HEK293 (cell line): Measurements from ENCODE around the gene SLAMF8.

Source experiments
- YY1 ChIP-seq: fragments of 450-650 bp; formaldehyde crosslinking; IDR thresholded peaks from 2 replicates; pipeline ENCODE4 v1.5.1; 2018; ENCODE audit warnings: missing biosample characterization, missing genetic modification characterization
- ZNF274 ChIP-seq, 2 experiments: fragments of 200-500 bp in 1 of 2; fragments of 450-650 bp in 1 of 2; sonication (Bioruptor generic) in 1 of 2; formaldehyde crosslinking in 1 of 2; IDR thresholded peaks; 2 replicates each; pipeline versions ENCODE4 v1.5.1 to v1.6.1; 2014 to 2016; ENCODE audit warnings: borderline replicate concordance in 1 of 2, inconsistent platforms in 1 of 2, low read length in 1 of 2, missing biosample characterization in 1 of 2, missing genetic modification characterization in 1 of 2
- ZNF768 ChIP-seq: fragments of 450-650 bp; formaldehyde crosslinking; IDR thresholded peaks from 2 replicates; pipeline ENCODE4 v1.5.1; 2018; ENCODE audit warnings: missing biosample characterization, mild to moderate bottlenecking, missing genetic modification characterization
- TF ChIP-seq, protein P1 (sequence below): fragments of 450-650 bp; formaldehyde crosslinking; IDR thresholded peaks from 2 replicates; pipeline ENCODE4 v1.5.1; 2016; ENCODE audit warnings: missing biosample characterization, missing genetic modification characterization
- TF ChIP-seq, protein P2 (sequence below): fragments of 450-650 bp; formaldehyde crosslinking; IDR thresholded peaks from 2 replicates; pipeline ENCODE4 v1.5.1; 2016; ENCODE audit warnings: missing biosample characterization, missing genetic modification characterization

DNA sequence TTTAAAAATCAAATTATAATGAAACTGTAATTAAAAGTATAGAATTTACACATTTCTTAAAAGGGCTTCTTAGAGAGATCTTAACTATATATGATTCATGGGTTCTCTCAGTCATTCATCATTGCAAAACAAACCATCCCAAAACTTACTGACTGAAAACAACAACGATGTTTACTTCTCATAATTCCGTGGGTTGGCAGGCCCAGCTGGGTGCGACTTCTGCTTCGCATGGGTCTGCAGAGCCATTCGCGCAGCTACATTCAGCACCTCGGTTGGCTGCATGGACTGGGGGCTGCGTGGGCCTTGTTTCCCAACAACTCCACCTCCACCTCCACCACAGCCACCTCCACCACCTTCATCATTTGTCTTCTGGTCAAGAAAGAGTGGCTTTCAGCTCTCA is 4.0 kb downstream of the SLAMF8 start:
- TF ChIP-seq, protein P1, sequence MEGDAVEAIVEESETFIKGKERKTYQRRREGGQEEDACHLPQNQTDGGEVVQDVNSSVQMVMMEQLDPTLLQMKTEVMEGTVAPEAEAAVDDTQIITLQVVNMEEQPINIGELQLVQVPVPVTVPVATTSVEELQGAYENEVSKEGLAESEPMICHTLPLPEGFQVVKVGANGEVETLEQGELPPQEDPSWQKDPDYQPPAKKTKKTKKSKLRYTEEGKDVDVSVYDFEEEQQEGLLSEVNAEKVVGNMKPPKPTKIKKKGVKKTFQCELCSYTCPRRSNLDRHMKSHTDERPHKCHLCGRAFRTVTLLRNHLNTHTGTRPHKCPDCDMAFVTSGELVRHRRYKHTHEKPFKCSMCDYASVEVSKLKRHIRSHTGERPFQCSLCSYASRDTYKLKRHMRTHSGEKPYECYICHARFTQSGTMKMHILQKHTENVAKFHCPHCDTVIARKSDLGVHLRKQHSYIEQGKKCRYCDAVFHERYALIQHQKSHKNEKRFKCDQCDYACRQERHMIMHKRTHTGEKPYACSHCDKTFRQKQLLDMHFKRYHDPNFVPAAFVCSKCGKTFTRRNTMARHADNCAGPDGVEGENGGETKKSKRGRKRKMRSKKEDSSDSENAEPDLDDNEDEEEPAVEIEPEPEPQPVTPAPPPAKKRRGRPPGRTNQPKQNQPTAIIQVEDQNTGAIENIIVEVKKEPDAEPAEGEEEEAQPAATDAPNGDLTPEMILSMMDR (tag by site-specific recombination) = no peak
- no peak for TF ChIP-seq YY1 (tag by site-specific recombination)
- TF ChIP-seq, protein P2, sequence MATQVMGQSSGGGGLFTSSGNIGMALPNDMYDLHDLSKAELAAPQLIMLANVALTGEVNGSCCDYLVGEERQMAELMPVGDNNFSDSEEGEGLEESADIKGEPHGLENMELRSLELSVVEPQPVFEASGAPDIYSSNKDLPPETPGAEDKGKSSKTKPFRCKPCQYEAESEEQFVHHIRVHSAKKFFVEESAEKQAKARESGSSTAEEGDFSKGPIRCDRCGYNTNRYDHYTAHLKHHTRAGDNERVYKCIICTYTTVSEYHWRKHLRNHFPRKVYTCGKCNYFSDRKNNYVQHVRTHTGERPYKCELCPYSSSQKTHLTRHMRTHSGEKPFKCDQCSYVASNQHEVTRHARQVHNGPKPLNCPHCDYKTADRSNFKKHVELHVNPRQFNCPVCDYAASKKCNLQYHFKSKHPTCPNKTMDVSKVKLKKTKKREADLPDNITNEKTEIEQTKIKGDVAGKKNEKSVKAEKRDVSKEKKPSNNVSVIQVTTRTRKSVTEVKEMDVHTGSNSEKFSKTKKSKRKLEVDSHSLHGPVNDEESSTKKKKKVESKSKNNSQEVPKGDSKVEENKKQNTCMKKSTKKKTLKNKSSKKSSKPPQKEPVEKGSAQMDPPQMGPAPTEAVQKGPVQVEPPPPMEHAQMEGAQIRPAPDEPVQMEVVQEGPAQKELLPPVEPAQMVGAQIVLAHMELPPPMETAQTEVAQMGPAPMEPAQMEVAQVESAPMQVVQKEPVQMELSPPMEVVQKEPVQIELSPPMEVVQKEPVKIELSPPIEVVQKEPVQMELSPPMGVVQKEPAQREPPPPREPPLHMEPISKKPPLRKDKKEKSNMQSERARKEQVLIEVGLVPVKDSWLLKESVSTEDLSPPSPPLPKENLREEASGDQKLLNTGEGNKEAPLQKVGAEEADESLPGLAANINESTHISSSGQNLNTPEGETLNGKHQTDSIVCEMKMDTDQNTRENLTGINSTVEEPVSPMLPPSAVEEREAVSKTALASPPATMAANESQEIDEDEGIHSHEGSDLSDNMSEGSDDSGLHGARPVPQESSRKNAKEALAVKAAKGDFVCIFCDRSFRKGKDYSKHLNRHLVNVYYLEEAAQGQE (tag by site-specific recombination) = no peak
- no peak for TF ChIP-seq ZNF274 (IDR thresholded peaks at IDR 0.05; ENCODE audit: low read length)
- TF ChIP-seq ZNF274 (tag by site-specific recombination; IDR thresholded peaks at IDR 0.05; ENCODE audit: borderline replicate concordance) = no peak
- no peak for TF ChIP-seq ZNF768
